ENCODE results near the gene OR5C1. TPM values are rescaled to one million over a fixed set of nuclear protein-coding genes. Genes with fewer than 3 reads are reported as not detected.
"Not testable (repeated sequence)": the region's sequence is repeated elsewhere in the genome, so short reads cannot be mapped to it uniquely, and the experiment has no call there.

Gene OR5C1
- total RNA-seq, 1 donor from 2014 or later, result not detected

- DNase-seq (ENCODE audit: low read depth, low spot score), result no peak
Measured at GRCh38 chr9:122810306-122810946, 21.7 kb downstream of the OR5C1 start.

GRCh38 chr9:122812736-122813135, 24.0 kb downstream of the OR5C1 start:
- no peak for DNase-seq (ENCODE audit: low read depth, low spot score)

- no peak for DNase-seq (ENCODE audit: low read depth, low spot score)
Measured at GRCh38 chr9:122814545-122814944, 25.8 kb downstream of the OR5C1 start.

- no peak for DNase-seq (ENCODE audit: low read depth, low spot score)
Measured at GRCh38 chr9:122815544-122815943, 26.8 kb downstream of the OR5C1 start.

GRCh38 chr9:122816163-122816867, 27.6 kb downstream of the OR5C1 start:
- peak; percentile 94 for DNase-seq (ENCODE audit: low read depth, low spot score)

- DNase-seq (ENCODE audit: low read depth, low spot score), result peak; percentile 67
Measured at GRCh38 chr9:122819326-122819725, 30.6 kb downstream of the OR5C1 start.

- DNase-seq (ENCODE audit: low read depth, low spot score), result peak; percentile 94
Measured at GRCh38 chr9:122819791-122820489, 31.2 kb downstream of the OR5C1 start.

- DNase-seq (ENCODE audit: low read depth, low spot score), result no peak
Measured at GRCh38 chr9:122820490-122820845, 31.7 kb downstream of the OR5C1 start.

- DNase-seq (ENCODE audit: low read depth, low spot score), result peak; percentile 95
Measured at GRCh38 chr9:122821278-122821943, 32.7 kb downstream of the OR5C1 start.

GRCh38 chr9:122822056-122822455, 33.3 kb downstream of the OR5C1 start:
- DNase-seq (ENCODE audit: low read depth, low spot score), result no peak

GRCh38 chr9:122822938-122823337, 34.2 kb downstream of the OR5C1 start:
- no peak for DNase-seq (ENCODE audit: low read depth, low spot score)

- no peak for DNase-seq (ENCODE audit: low read depth, low spot score)
Measured at GRCh38 chr9:122827761-122828093, 39.0 kb downstream of the OR5C1 start.

- DNase-seq (ENCODE audit: low read depth, low spot score), result not testable (repeated sequence)
Measured at GRCh38 chr9:122828965-122829284, 40.2 kb downstream of the OR5C1 start.

GRCh38 chr9:122832194-122832593, 43.5 kb downstream of the OR5C1 start:
- DNase-seq (ENCODE audit: low read depth, low spot score), result no peak

GRCh38 chr9:122835313-122835731, 46.6 kb downstream of the OR5C1 start:
- DNase-seq (ENCODE audit: low read depth, low spot score), result no peak

- no peak for DNase-seq (ENCODE audit: low read depth, low spot score)
Measured at GRCh38 chr9:122837266-122837850, 48.6 kb downstream of the OR5C1 start.

GRCh38 chr9:122838441-122838840, 49.7 kb downstream of the OR5C1 start:
- DNase-seq (ENCODE audit: low read depth, low spot score), result not testable (repeated sequence)

Other genes starting within 250 kb of the OR5C1 start
- gene OR1N2, start 235.8 kb upstream of the OR5C1 start, total RNA-seq, result not detected in 2 replicates
- 0.11 and 0.13 TPM in 2 replicates for gene OR1L8, start 205.5 kb upstream of the OR5C1 start, total RNA-seq
- not detected in 2 replicates for gene OR1Q1, start 174.2 kb upstream of the OR5C1 start, total RNA-seq
- 0.07 TPM in 1 of 2 replicates, not detected in the other for gene OR1B1, start 131.3 kb upstream of the OR5C1 start, total RNA-seq
- gene OR1L1, start 127.2 kb upstream of the OR5C1 start, total RNA-seq, result not detected in 2 replicates
- not detected in 2 replicates for gene OR1L3, start 113.8 kb upstream of the OR5C1 start, total RNA-seq
- not detected in 2 replicates for gene OR1L4, start 64.9 kb upstream of the OR5C1 start, total RNA-seq
- gene OR1L6, start 46.6 kb upstream of the OR5C1 start, total RNA-seq, result not detected in 2 replicates
- gene OR1K1, start 11.2 kb downstream of the OR5C1 start, total RNA-seq, result not detected in 2 replicates
- gene PDCL, start 39.7 kb downstream of the OR5C1 start, total RNA-seq, result 70.4 and 86.4 TPM in 2 replicates
- gene RC3H2, start 116.4 kb downstream of the OR5C1 start, total RNA-seq, result 57.0 and 75.8 TPM in 2 replicates
- gene ZBTB6, start 124.4 kb downstream of the OR5C1 start, total RNA-seq, result 11.7 and 13.5 TPM in 2 replicates
- 2.7 and 3.8 TPM in 2 replicates for gene ZBTB26, start 142.6 kb downstream of the OR5C1 start, total RNA-seq
- 27.5 and 37.0 TPM in 2 replicates for gene RABGAP1, start 152.1 kb downstream of the OR5C1 start, total RNA-seq
- gene GPR21, start 244.7 kb downstream of the OR5C1 start, total RNA-seq, result 0.35 and 0.46 TPM in 2 replicates

All from pulmonary artery endothelial cell (primary cell).